Activated T-cell treated with anti-CD3 and anti-CD28 coated beads, Interleukin-2, amount 50 U/mL, for 72 hours (primary cell): ENCODE results near the gene MYL9. TPM values are rescaled to one million over a fixed set of nuclear protein-coding genes. Genes with fewer than 3 reads are reported as not detected.
"Not testable (repeated sequence)": the region's sequence is repeated elsewhere in the genome, so short reads cannot be mapped to it uniquely, and the experiment has no call there.

Experiments used
- ATAC-seq, 2 donors: fragments of 150-1000 bp; cut with Tn5 transposase; replicated peaks in 1 of 2; 2 replicates each; pipeline ENCODE4 v1.10.0; 2021; ENCODE audit warnings: moderate library complexity in 2 of 2, mild to moderate bottlenecking in 1 of 2
- DNase-seq, 2 donors: peaks; one replicate each; pipeline ENCODE4 v3.0.0; 2021 to 2022; ENCODE audit warnings: mixed read lengths in 1 of 2
- H3K27ac Mint-ChIP-seq: one replicate; pipeline ENCODE4 v1.8.0; 2022; ENCODE audit warnings: mild to moderate bottlenecking, moderate library complexity, mixed read lengths
- H3K27me3 Mint-ChIP-seq: one replicate; pipeline ENCODE4 v1.8.0; 2022; ENCODE audit warnings: low read depth, mixed read lengths
- H3K36me3 Mint-ChIP-seq, 2 donors: one replicate each; pipeline ENCODE4 v1.8.0; 2022; ENCODE audit warnings: mixed read lengths in 2 of 2, mild to moderate bottlenecking in 1 of 2; ENCODE audit not compliant: insufficient read depth in 2 of 2
- H3K4me1 Mint-ChIP-seq: one replicate; pipeline ENCODE4 v1.8.0; 2022; ENCODE audit warnings: low read depth, mixed read lengths
- H3K4me3 Mint-ChIP-seq, 2 donors: one replicate each; pipeline ENCODE4 v1.8.0; 2022; ENCODE audit warnings: mild to moderate bottlenecking in 2 of 2, mixed read lengths in 2 of 2, moderate library complexity in 2 of 2
- H3K9me3 Mint-ChIP-seq, 2 donors: one replicate each; pipeline ENCODE4 v1.8.0; 2022; ENCODE audit warnings: mixed read lengths in 2 of 2
- total RNA-seq, 2 donors: library from RNA; stranded (reverse); gene quantifications; one replicate each; pipeline ENCODE4 v1.2.3, GENCODE V29; 2022

The MYL9 gene
- total RNA-seq, 2 donors from 2014 or later, result 0.62 to 2.0 TPM

DNA sequence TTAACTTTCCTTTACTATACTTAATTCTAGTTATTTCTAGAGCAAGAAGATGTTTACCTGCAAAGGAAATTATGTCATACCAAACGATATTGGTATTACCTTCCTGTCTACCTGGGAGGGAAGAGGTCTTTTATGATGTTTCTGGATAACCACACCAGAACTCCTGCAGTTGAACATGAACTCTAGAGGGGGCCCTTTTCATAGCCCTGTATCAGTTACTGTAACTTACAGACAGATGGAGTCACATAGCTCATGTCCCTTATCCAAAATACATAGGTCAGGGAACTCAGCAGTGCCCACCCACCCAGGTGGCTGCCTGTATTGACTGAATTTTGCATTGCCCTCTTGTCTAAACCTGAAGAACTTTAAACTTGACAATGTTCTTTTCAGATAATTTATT, 35.1 kb upstream of the MYL9 start:
- Mint-ChIP-seq H3K36me3 (peaks cover 0 to 3% of the 10 kb centered on the region in 2 donors), H3K4me1 (peaks cover 21% of the 10 kb centered on the region), H3K27me3 (no peaks in the 10 kb centered on the region), H3K4me3 (no peak overlapping the region), H3K9me3 (no peaks in the 10 kb centered on the region), H3K27ac (no peak overlapping the region)
- DNase-seq (peak in 1 of 2 donors; percentile 13), ATAC-seq (peak; percentile 51 to 58)

GRCh38 chr20:36507746-36508145, 33.6 kb upstream of the MYL9 start:
- DNase-seq (no peak), ATAC-seq (no peak)
- H3K36me3 Mint-ChIP-seq, result peaks cover 0 to 3% of the 10 kb centered on the region in 2 donors
- no peaks in the 10 kb centered on the region for H3K27me3 Mint-ChIP-seq
- H3K9me3 Mint-ChIP-seq, result no peaks in the 10 kb centered on the region
- H3K4me3 Mint-ChIP-seq, result no peak overlapping the region
- no peak overlapping the region for H3K27ac Mint-ChIP-seq
- H3K4me1 Mint-ChIP-seq, result peaks cover 14% of the 10 kb centered on the region

DNA sequence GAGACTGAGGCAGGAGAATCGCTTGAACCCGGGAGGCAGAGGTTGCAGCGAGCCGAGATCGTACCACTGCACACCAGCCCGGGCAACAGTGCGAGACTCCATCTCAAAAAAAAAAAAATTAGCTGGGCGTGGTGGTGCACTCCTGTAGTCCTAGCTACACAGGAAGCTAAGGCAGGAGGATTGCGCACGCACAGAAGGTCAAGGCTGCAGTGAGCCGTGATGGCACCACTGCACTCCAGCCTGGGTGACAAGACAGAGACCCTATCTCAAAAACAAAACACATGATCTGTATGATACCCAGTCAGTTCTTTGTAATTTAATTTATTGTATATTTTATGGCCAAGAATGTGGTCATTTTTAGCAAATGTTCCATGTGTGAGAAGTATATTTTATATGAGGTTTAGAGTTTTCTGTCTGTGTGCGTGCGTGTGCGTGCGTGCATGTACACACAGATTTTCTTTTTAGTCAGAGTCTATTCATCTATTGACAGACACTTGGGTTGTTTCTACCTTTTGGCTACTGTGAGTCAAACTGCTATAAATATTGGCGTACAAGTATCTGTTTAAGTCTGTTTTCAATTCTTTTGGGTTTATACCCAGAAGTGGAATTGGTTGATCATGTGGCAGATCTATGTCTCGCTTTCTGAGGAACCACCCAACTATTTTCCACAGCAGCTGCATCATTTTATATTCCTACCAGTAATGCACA, 22.2 kb upstream of the MYL9 start:
- Mint-ChIP-seq H3K9me3 (no peaks in the 10 kb centered on the region), H3K4me1 (peaks cover 17% of the 10 kb centered on the region), H3K27ac (peak overlapping the region; percentile 68), H3K4me3 (peak overlapping the region in 1 of 2 donors; percentile 54), H3K27me3 (no peaks in the 10 kb centered on the region), H3K36me3 (peaks cover 0 to 2% of the 10 kb centered on the region in 2 donors)
- peak; percentile 26 to 35 for DNase-seq
- ATAC-seq, result peak; percentile 85 to 88

DNA sequence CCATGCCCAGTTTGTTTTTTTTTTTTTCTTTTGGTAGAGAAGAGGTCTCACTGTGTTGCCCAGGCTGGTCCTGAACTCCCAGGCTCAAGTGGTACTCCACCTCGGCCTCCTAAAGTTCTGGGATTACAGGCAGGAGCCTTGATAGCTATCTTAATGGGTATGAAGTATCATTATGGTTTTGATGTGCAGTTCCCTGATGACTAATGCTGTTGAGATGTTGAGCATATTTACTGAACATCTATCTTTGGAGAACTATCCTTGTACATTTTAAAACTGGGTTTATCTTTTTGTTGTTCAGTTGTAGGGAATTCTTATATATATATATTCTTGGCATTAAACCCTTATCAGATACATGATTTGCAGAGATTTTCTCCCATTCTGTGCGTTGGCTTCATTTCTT, 21.4 kb upstream of the MYL9 start:
- DNase-seq (no peak), ATAC-seq (peak; percentile 47 to 59)
- H3K4me1 Mint-ChIP-seq, result peaks cover 17% of the 10 kb centered on the region
- H3K27me3 Mint-ChIP-seq, result no peaks in the 10 kb centered on the region
- H3K9me3 Mint-ChIP-seq, result no peaks in the 10 kb centered on the region
- peak overlapping the region; percentile 68 for H3K27ac Mint-ChIP-seq
- peaks cover 0 to 2% of the 10 kb centered on the region in 2 donors for H3K36me3 Mint-ChIP-seq
- peak overlapping the region; percentile 14 to 54 for H3K4me3 Mint-ChIP-seq

GRCh38 chr20:36521526-36521925, 19.8 kb upstream of the MYL9 start:
- Mint-ChIP-seq H3K27me3 (no peaks in the 10 kb centered on the region), H3K27ac (peak overlapping the region; percentile 94), H3K4me3 (no peak overlapping the region), H3K4me1 (peaks cover 17% of the 10 kb centered on the region), H3K9me3 (no peaks in the 10 kb centered on the region), H3K36me3 (peaks cover 0 to 2% of the 10 kb centered on the region in 2 donors)
- DNase-seq (no peak), ATAC-seq (no peak)

- H3K4me3 Mint-ChIP-seq, ATAC-seq, H3K27me3 Mint-ChIP-seq: not testable (repeated sequence)
These were observed 18.9 kb upstream of the MYL9 start for GRCh38 chr20:36522412-36522811.

DNA sequence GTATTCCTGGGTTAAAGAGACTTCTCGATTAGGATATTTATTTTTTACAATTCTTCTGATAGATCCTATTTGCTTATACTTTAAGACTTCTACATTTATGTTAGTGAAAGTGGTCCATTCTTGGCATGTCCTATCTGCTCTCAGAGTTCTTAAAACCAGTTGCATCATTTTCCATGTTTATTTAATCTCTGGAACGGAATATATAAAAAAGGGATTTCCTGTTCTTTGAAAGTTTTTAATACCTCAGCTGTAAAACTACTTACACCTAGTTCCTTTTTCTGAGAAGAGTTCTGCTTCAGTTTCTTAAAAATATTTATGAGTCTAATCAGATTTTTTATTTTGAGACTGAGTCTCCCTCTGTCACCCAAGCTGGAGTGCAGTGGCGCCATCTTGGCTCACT, 18.0 kb upstream of the MYL9 start:
- H3K36me3 Mint-ChIP-seq, result peaks cover 0 to 6% of the 10 kb centered on the region in 2 donors
- H3K4me3 Mint-ChIP-seq, result no peak overlapping the region
- H3K27me3 Mint-ChIP-seq, result no peaks in the 10 kb centered on the region
- H3K9me3 Mint-ChIP-seq, result no peaks in the 10 kb centered on the region
- DNase-seq, result no peak
- H3K27ac Mint-ChIP-seq, result no peak overlapping the region
- ATAC-seq, result no peak
- H3K4me1 Mint-ChIP-seq, result peaks cover 17% of the 10 kb centered on the region

More at GRCh38 chr20:36522412-36522811, 18.9 kb upstream of the MYL9 start:
- not testable (repeated sequence) for H3K36me3 Mint-ChIP-seq, H3K9me3 Mint-ChIP-seq, H3K27ac Mint-ChIP-seq, DNase-seq
- peaks cover 17% of the 10 kb centered on the region for H3K4me1 Mint-ChIP-seq

- no peak for ATAC-seq
- Mint-ChIP-seq H3K27ac (no peak overlapping the region), H3K4me1 (no peaks in the 10 kb centered on the region), H3K36me3 (peaks cover 0 to 6% of the 10 kb centered on the region in 2 donors), H3K4me3 (no peak overlapping the region), H3K27me3 (no peaks in the 10 kb centered on the region), H3K9me3 (no peaks in the 10 kb centered on the region)
- DNase-seq, result no peak
These were observed 15.5 kb upstream of the MYL9 start for GRCh38 chr20:36525620-36526365.

DNA sequence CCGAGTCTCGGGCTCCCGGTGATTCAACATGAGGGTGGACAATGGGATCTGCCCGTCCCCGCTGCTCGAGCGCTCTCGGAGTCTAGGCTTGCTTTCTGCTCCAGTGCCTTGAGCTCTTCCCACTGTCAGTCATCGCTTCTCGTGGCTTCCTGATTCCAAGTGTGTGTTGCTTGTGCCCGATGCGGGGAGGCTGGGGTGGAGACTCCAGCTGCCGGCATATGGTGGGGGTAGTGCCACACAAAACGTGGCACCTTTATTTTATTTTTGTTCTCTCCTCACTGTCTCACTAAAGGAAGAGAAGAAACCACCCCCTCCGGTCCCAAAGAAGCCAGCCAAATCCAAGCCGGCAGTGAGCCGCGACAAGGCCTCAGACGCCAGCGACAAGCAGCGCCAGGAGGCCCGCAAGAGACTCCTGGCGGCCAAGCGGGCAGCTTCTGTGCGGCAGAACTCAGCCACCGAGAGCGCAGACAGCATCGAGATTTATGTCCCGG, 14.8 kb upstream of the MYL9 start:
- no peaks in the 10 kb centered on the region for H3K4me1 Mint-ChIP-seq
- H3K27ac Mint-ChIP-seq, result no peak overlapping the region
- no peaks in the 10 kb centered on the region for H3K9me3 Mint-ChIP-seq
- DNase-seq (no peak), ATAC-seq (no peak)
- no peaks in the 10 kb centered on the region for H3K27me3 Mint-ChIP-seq
- peaks cover 0 to 5% of the 10 kb centered on the region in 2 donors for H3K36me3 Mint-ChIP-seq
- no peak overlapping the region for H3K4me3 Mint-ChIP-seq

- no peak overlapping the region for H3K4me3 Mint-ChIP-seq
- H3K27ac Mint-ChIP-seq, result no peak overlapping the region
- no peaks in the 10 kb centered on the region for H3K4me1 Mint-ChIP-seq
- ATAC-seq (no peak), DNase-seq (no peak)
- no peaks in the 10 kb centered on the region for H3K27me3 Mint-ChIP-seq
- H3K36me3 Mint-ChIP-seq, result peaks cover 0 to 4% of the 10 kb centered on the region in 2 donors
- H3K9me3 Mint-ChIP-seq, result no peaks in the 10 kb centered on the region
These were observed 13.8 kb upstream of the MYL9 start for GRCh38 chr20:36527331-36528125.

DNA sequence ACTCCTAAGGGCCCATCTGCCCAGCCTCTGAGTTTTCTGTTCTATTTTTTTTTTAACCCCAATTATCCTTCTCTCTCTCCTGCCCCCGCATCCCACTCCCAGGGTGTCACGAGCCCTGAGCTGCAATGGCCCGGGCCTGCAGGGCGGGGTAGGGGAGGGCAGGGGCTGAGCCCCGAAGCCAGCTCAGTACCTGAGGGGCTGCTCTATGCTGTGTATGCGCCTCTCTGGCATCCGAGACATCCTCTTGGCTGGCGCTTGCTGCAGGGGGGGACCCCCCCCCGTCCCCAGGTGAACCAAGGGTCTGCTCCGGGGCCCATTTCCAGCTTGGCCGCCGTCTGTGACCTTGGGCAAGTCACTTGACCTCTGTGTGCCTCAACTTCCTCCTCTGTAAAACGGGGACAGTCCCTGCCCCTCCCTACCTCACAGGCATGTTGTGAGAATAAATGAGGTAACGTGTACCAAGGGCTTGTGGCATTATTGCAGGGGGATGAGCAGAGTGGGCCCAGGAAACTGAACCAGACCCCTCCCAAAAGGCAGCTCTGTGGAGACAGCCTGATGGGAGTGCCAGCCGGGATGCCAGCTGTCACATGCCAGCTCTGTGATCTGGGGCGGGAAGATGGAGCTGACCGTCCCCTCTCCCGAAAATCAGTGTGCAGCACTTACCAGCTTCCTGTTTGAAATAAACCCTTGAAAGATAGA, 13.0 kb upstream of the MYL9 start:
- no peak overlapping the region for H3K27ac Mint-ChIP-seq
- no peak overlapping the region for H3K4me3 Mint-ChIP-seq
- H3K4me1 Mint-ChIP-seq, result no peaks in the 10 kb centered on the region
- H3K36me3 Mint-ChIP-seq, result peaks cover 0 to 4% of the 10 kb centered on the region in 2 donors
- no peaks in the 10 kb centered on the region for H3K9me3 Mint-ChIP-seq
- H3K27me3 Mint-ChIP-seq, result no peaks in the 10 kb centered on the region
- ATAC-seq, result no peak
- no peak for DNase-seq

GRCh38 chr20:36528875-36529417, 12.4 kb upstream of the MYL9 start:
- Mint-ChIP-seq H3K27ac (no peak overlapping the region), H3K36me3 (peaks cover 0 to 4% of the 10 kb centered on the region in 2 donors), H3K9me3 (no peaks in the 10 kb centered on the region), H3K27me3 (no peaks in the 10 kb centered on the region), H3K4me1 (no peaks in the 10 kb centered on the region), H3K4me3 (no peak overlapping the region)
- no peak for DNase-seq
- no peak for ATAC-seq
